Smooth muscle cell (in vitro differentiated cells): ENCODE results near the gene ZNF597. TPM values are rescaled to one million over a fixed set of nuclear protein-coding genes. Genes with fewer than 3 reads are reported as not detected.

Source experiments
- DNase-seq: peaks from one replicate; lab custom pipeline; 2025; ENCODE audit not compliant: unreplicated experiment; lab: John Stamatoyannopoulos, UW
- H2AFZ ChIP-seq: fragments of 200-600 bp; sonication (generic); 2 replicates; pipeline ENCODE4 v1.6.0; 2016; ENCODE audit warnings: antibody characterized with exemption, low read depth, mild to moderate bottlenecking
- H3F3A ChIP-seq: fragments of 200-600 bp; sonication (generic); 2 replicates; pipeline ENCODE4 v1.6.0; 2017; ENCODE audit warnings: antibody characterized with exemption, low read depth
- H3K27ac ChIP-seq: fragments of 200-600 bp; sonication (generic); 2 replicates; pipeline ENCODE4 v1.5.1; 2016; ENCODE audit warnings: low read depth, mild to moderate bottlenecking
- H3K27me3 ChIP-seq: fragments of 200-600 bp; sonication (generic); 2 replicates; pipeline ENCODE4 v1.6.1; 2016; ENCODE audit warnings: low read depth, mild to moderate bottlenecking
- H3K36me3 ChIP-seq: fragments of 200-600 bp; sonication (generic); 2 replicates; pipeline ENCODE4 v1.5.1; 2016; ENCODE audit warnings: low read depth
- H3K4me1 ChIP-seq: fragments of 200-600 bp; sonication (generic); 2 replicates; pipeline ENCODE4 v1.5.1; 2016; ENCODE audit warnings: low read depth
- H3K4me2 ChIP-seq: fragments of 200-600 bp; sonication (generic); 2 replicates; pipeline ENCODE4 v1.6.0; 2016; ENCODE audit warnings: mild to moderate bottlenecking
- H3K4me3 ChIP-seq: fragments of 200-600 bp; sonication (generic); 2 replicates; pipeline ENCODE4 v1.5.1; 2016; ENCODE audit warnings: mild to moderate bottlenecking
- H3K79me2 ChIP-seq: fragments of 200-600 bp; sonication (generic); 2 replicates; pipeline ENCODE4 v1.6.0; 2016; ENCODE audit warnings: low read depth, mild to moderate bottlenecking
- H3K9ac ChIP-seq: fragments of 200-600 bp; sonication (generic); 2 replicates; pipeline ENCODE4 v1.6.0; 2016; ENCODE audit warnings: low read depth
- H3K9me3 ChIP-seq: fragments of 200-600 bp; sonication (generic); replicated peaks from 2 replicates; pipeline ENCODE4 v1.5.1; 2016; ENCODE audit warnings: low read depth
- H4K20me1 ChIP-seq: fragments of 200-600 bp; sonication (generic); 2 replicates; pipeline ENCODE4 v1.6.0; 2016; ENCODE audit warnings: low read depth
- CTCF ChIP-seq: fragments of 200-600 bp; sonication (generic); IDR thresholded peaks from 2 replicates; pipeline ENCODE4 v1.5.1; 2017; ENCODE audit warnings: borderline replicate concordance, mild to moderate bottlenecking, antibody characterized with exemption; ENCODE audit not compliant: insufficient read depth, poor library complexity, severe bottlenecking
- WGBS: methylation state at CpG from one replicate; pipeline ENCODE4 v1.1.7; 2016; ENCODE audit warnings: low lambda C conversion rate; 5-methylcytosine and 5-hydroxymethylcytosine counted together
- polyA plus RNA-seq: library from polyadenylated mRNA; unstranded; fragments of >200 nt; fragmentation: Nextera tagmentation; extraction: Ambion mirVana; gene quantifications from 2 replicates; pipeline ENCODE4 v1.2.1, GENCODE V29; 2016
- total RNA-seq: library from RNA; depleted of rRNA; stranded (reverse); fragments of >200 nt; gene quantifications from 2 replicates; pipeline ENCODE4 v1.2.3, GENCODE V29; 2014

ZNF597 gene
- total and polyA plus RNA-seq, 2 experiments from 2014 or later, result 6.7 to 12.5 TPM

- Histone ChIP-seq H4K20me1 (peaks cover 8% of the 10 kb centered on the region), H3K27me3 (no peaks in the 10 kb centered on the region), H3K27ac (no peak overlapping the region), H3K9ac (no peak overlapping the region), H3K79me2 (peaks cover 3% of the 10 kb centered on the region), H3K4me2 (no peak overlapping the region), H3K36me3 (no peaks in the 10 kb centered on the region), H3F3A (no peaks in the 10 kb centered on the region), H3K4me3 (no peak overlapping the region), H3K4me1 (no peaks in the 10 kb centered on the region), H2AFZ (no peak overlapping the region), H3K9me3 (no peaks in the 10 kb centered on the region)
- DNase-seq, result no peak
- 97% methylated on average over 26 of the region's 26 CpGs for WGBS
- no peak for TF ChIP-seq CTCF
These were observed 11.5 kb downstream of the ZNF597 start for GRCh38 chr16:3431779-3432219.

- Histone ChIP-seq H3K4me3 (no peak overlapping the region), H3K9me3 (peaks cover 25% of the 10 kb centered on the region), H2AFZ (no peak overlapping the region), H3F3A (no peaks in the 10 kb centered on the region), H3K9ac (no peak overlapping the region), H3K27ac (no peak overlapping the region), H3K36me3 (peaks cover 12% of the 10 kb centered on the region), H3K79me2 (no peaks in the 10 kb centered on the region), H3K27me3 (no peaks in the 10 kb centered on the region), H3K4me1 (no peaks in the 10 kb centered on the region), H3K4me2 (no peak overlapping the region), H4K20me1 (no peaks in the 10 kb centered on the region)
- TF ChIP-seq CTCF, result no peak
- DNase-seq, result no peak
- 92% methylated on average over 29 of the region's 29 CpGs for WGBS
These were observed 29.4 kb downstream of the ZNF597 start for GRCh38 chr16:3413730-3414379.

- no peak for DNase-seq
- TF ChIP-seq CTCF, result no peak
- Histone ChIP-seq H3K4me3 (no peak overlapping the region), H3K36me3 (peaks cover 55% of the 10 kb centered on the region), H3K9me3 (peaks cover 64% of the 10 kb centered on the region), H3K27ac (no peak overlapping the region), H3K79me2 (peaks cover 1% of the 10 kb centered on the region), H2AFZ (no peak overlapping the region), H3F3A (no peaks in the 10 kb centered on the region), H3K4me2 (no peak overlapping the region), H3K27me3 (no peaks in the 10 kb centered on the region), H3K4me1 (no peaks in the 10 kb centered on the region), H4K20me1 (no peaks in the 10 kb centered on the region), H3K9ac (no peak overlapping the region)
- 96% methylated on average over 12 of the region's 12 CpGs for WGBS
These were observed 34.6 kb downstream of the ZNF597 start for GRCh38 chr16:3408561-3409197.
